ENCODE data around the gene LYPD6B. TPM values are rescaled to one million over a fixed set of nuclear protein-coding genes. Genes with fewer than 3 reads are reported as not detected.

LYPD6B gene
- total RNA-seq, 1 experiment from 2014 or later: not detected

DNA sequence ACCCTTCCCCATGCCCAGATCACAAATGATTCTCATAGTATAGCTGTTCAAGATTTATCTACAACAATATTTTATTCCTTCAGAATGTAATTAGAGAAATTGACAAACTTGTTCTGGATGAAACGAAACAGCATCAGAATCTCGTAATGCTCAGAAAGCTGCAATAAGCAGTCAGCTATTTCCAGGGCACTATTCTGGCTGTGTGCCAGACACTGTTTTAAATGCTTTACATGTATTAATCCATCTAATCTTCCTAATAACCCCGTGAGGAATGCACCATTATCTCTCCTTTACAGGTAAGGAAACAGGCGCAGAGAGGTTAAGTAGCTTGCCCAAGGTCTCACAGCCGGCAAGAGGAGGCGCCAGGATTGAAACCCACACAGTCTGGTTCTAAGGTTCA is 10.1 kb upstream of the LYPD6B start:
- CTCF ChIA-PET: no interaction called here
- H3K4me3 ChIP-seq (ENCODE audit: low read depth, low read length, poor library complexity, severe bottlenecking): no peak overlapping the region
- POLR2A ChIA-PET (ENCODE audit: low non-redundant PET): no interaction called here
- TF ChIP-seq EZH2 (IDR thresholded peaks at IDR 0.05; ENCODE audit: borderline replicate concordance, low read depth, low read length, poor library complexity, severe bottlenecking): no peak
- TF ChIP-seq, protein P1, sequence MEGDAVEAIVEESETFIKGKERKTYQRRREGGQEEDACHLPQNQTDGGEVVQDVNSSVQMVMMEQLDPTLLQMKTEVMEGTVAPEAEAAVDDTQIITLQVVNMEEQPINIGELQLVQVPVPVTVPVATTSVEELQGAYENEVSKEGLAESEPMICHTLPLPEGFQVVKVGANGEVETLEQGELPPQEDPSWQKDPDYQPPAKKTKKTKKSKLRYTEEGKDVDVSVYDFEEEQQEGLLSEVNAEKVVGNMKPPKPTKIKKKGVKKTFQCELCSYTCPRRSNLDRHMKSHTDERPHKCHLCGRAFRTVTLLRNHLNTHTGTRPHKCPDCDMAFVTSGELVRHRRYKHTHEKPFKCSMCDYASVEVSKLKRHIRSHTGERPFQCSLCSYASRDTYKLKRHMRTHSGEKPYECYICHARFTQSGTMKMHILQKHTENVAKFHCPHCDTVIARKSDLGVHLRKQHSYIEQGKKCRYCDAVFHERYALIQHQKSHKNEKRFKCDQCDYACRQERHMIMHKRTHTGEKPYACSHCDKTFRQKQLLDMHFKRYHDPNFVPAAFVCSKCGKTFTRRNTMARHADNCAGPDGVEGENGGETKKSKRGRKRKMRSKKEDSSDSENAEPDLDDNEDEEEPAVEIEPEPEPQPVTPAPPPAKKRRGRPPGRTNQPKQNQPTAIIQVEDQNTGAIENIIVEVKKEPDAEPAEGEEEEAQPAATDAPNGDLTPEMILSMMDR (conservative IDR thresholded peaks at IDR 0.05; ENCODE audit: low read depth, low read length): no peak
- no TSS peak for BruUV-seq (replicated peaks)
- no peaks in the 10 kb centered on the region for H3K9me3 ChIP-seq (ENCODE audit: low read depth, low read length, poor library complexity, severe bottlenecking)
- intact Hi-C loops (cut with micrococcal nuclease; ENCODE audit: unreplicated experiment): no loop called here
- H3K27ac ChIP-seq (ENCODE audit: low read depth, low read length, poor library complexity, severe bottlenecking): no peak overlapping the region
- no peaks in the 10 kb centered on the region for H3K4me1 ChIP-seq (ENCODE audit: insufficient read depth, low read length, poor library complexity, severe bottlenecking)
- H3K36me3 ChIP-seq (ENCODE audit: insufficient read depth, low read length, poor library complexity, severe bottlenecking): no peaks in the 10 kb centered on the region
- DNase-seq (ENCODE audit: low spot score): no peak
- peaks cover 6% of the 10 kb centered on the region for H3K27me3 ChIP-seq (replicated peaks; ENCODE audit: insufficient read depth, low read depth, low read length, poor library complexity)

DNA sequence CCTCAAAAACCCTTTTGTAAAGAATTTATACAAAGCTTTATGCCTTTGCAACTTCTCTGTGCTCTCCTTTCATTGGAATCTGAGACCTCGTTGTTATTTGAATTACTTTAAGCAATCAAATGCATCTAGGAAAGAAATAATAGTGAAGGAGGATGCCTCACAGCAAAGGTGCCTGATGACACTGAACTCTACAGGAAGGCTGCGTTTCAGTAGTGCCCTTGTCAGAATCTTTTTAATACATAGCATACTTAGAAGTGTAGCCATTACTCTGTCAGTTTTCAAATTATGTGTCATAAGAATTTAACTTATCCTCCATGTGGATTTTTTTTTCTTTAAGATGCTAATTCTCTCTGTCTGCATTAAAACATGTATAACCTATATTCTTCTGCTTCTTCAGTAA is 9.6 kb upstream of the LYPD6B start:
- intact Hi-C loops (cut with micrococcal nuclease; ENCODE audit: unreplicated experiment): no loop called here
- CTCF ChIA-PET: no interaction called here
- POLR2A ChIA-PET (ENCODE audit: low non-redundant PET): no interaction called here

DNA sequence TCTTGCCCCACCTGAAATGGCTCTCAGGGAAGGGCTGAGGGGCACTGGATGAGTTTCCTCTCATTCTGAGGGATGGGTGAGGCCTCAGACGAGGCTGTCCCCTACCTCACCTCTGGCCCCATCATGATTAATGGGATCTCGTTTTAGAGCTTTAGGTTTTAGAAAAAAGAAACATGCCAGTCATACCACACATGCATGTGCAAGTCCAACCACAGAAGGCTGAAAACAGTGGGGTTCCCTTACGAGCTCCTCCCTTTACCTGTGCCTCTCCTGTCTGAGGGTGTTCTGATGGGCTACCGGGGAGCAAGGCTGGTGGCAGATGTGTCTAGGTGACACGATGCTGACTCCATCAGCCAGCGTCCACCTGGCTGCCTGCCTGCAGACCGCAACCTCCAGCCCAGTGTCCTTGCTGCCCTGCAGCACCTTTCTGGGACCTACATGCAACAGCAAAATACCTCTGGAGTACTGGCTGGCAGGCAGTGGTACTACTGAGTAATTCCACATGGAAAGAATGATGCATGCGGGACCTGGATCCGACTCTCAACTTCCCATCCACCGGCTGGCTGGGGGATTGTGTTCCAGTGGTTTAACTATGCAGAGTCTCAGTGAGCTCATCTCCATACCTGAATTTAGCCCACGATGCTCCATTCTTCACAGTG is 9.1 kb upstream of the LYPD6B start:
- H3K36me3 ChIP-seq (ENCODE audit: insufficient read depth, low read length, poor library complexity, severe bottlenecking): no peaks in the 10 kb centered on the region
- no peaks in the 10 kb centered on the region for H3K9me3 ChIP-seq (ENCODE audit: low read depth, low read length, poor library complexity, severe bottlenecking)
- TF ChIP-seq EZH2 (IDR thresholded peaks at IDR 0.05; ENCODE audit: borderline replicate concordance, low read depth, low read length, poor library complexity, severe bottlenecking): no peak
- TF ChIP-seq, protein P1 (conservative IDR thresholded peaks at IDR 0.05; ENCODE audit: low read depth, low read length): no peak
- H3K27ac ChIP-seq (ENCODE audit: low read depth, low read length, poor library complexity, severe bottlenecking): no peak overlapping the region
- peaks cover 6% of the 10 kb centered on the region for H3K27me3 ChIP-seq (replicated peaks; ENCODE audit: insufficient read depth, low read depth, low read length, poor library complexity)
- DNase-seq (ENCODE audit: low spot score): no peak
- no peaks in the 10 kb centered on the region for H3K4me1 ChIP-seq (ENCODE audit: insufficient read depth, low read length, poor library complexity, severe bottlenecking)
- POLR2A ChIA-PET (ENCODE audit: low non-redundant PET): no interaction called here
- CTCF ChIA-PET: no interaction called here
- no TSS peak for BruUV-seq (replicated peaks)
- no peak overlapping the region for H3K4me3 ChIP-seq (ENCODE audit: low read depth, low read length, poor library complexity, severe bottlenecking)
- intact Hi-C loops (cut with micrococcal nuclease; ENCODE audit: unreplicated experiment): no loop called here

More for the DNA sequence above, 9.6 kb upstream of the LYPD6B start:
- no peaks in the 10 kb centered on the region for H3K36me3 ChIP-seq (ENCODE audit: insufficient read depth, low read length, poor library complexity, severe bottlenecking)
- no peaks in the 10 kb centered on the region for H3K9me3 ChIP-seq (ENCODE audit: low read depth, low read length, poor library complexity, severe bottlenecking)
- no peak for DNase-seq (ENCODE audit: low spot score)
- H3K27ac ChIP-seq (ENCODE audit: low read depth, low read length, poor library complexity, severe bottlenecking): no peak overlapping the region
- TF ChIP-seq, protein P1 (conservative IDR thresholded peaks at IDR 0.05; ENCODE audit: low read depth, low read length): no peak
- no peak for TF ChIP-seq EZH2 (IDR thresholded peaks at IDR 0.05; ENCODE audit: borderline replicate concordance, low read depth, low read length, poor library complexity, severe bottlenecking)
- H3K27me3 ChIP-seq (replicated peaks; ENCODE audit: insufficient read depth, low read depth, low read length, poor library complexity): peaks cover 6% of the 10 kb centered on the region
- H3K4me3 ChIP-seq (ENCODE audit: low read depth, low read length, poor library complexity, severe bottlenecking): no peak overlapping the region
- H3K4me1 ChIP-seq (ENCODE audit: insufficient read depth, low read length, poor library complexity, severe bottlenecking): no peaks in the 10 kb centered on the region
- no TSS peak for BruUV-seq (replicated peaks)

Data from A673 (cell line).